Stimulated activated CD8-positive, alpha-beta memory T cell treated with anti-CD3 and anti-CD28 coated beads, Interleukin-2, amount 100 ng/mL, for 48 hours (primary cell): ENCODE results near the gene TP63.
"Not testable (repeated sequence)": the region's sequence is repeated elsewhere in the genome, so short reads cannot be mapped to it uniquely, and the experiment has no call there.

ENCODE experiments used
- DNase-seq, 2 donors: peaks; one replicate each; pipeline ENCODE4 v3.0.0-alpha.2; 2020; ENCODE audit warnings: low read depth in 2 of 2

Gene TP63

GRCh38 chr3:189625572-189625971 lies 5.6 kb upstream of the TP63 start:
- no peak for DNase-seq

GRCh38 chr3:189626286-189626685 lies 4.9 kb upstream of the TP63 start:
- no peak for DNase-seq

DNA sequence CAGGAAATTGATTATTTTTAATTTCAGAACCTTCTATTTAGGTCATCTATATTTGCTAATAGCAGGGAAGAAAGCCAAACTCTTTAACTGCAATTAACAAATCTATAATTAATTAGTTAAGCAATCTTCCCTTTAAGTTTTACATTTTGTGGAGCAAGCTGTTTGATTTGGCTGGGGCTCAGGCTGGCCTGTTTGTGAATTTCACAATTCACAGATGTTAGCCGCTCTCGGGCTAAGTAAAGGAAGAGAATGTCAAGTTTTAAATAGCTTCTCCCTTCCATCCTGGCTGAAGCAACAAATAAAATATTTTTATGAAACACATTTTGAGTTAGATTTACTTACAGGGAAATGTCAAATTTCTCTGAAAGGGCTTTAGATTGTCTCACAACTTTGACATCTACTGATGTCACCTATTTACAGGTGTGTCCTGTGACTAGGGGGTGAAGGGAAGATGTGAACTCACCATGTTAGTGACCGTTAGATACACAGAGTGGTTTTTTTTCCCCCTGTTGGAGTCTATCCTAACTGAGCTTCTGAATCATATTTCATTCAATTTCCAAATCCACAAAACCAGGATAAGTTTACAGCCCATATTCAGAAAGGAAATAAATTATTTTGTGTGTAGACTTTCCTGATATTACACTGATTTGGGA lies 1.3 kb upstream of the TP63 start:
- DNase-seq = no peak

- no peak for DNase-seq
These were observed 319 bp upstream of the TP63 start for GRCh38 chr3:189630767-189631372.

- no peak for DNase-seq
These were observed 220 bp downstream of the TP63 start for GRCh38 chr3:189631409-189631808.

DNA sequence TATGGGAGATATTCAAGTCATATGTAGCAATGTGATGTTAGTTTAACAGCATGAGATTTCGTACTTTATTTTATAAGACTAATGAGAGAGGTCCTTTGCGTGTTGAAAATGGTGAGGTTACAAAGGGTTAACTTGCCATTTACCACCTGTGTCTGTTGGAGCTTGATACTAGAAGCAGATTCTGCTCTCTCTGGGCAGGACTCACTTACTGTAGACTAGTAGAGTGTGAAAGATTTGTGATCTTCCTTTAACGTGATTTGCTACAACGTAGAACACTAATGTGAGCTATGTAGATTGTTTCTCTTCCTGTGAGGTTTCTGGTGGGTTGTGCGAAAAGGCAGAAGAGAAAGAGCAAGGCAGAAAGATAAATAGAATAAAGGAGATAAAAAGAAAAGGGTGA lies 1.1 kb downstream of the TP63 start:
- DNase-seq = no peak

GRCh38 chr3:189635339-189635738 lies 4.2 kb downstream of the TP63 start:
- no peak for DNase-seq

- DNase-seq = no peak
These were observed 4.9 kb downstream of the TP63 start for GRCh38 chr3:189636048-189636447.

GRCh38 chr3:189637750-189638149 lies 6.6 kb downstream of the TP63 start:
- DNase-seq = no peak

DNA sequence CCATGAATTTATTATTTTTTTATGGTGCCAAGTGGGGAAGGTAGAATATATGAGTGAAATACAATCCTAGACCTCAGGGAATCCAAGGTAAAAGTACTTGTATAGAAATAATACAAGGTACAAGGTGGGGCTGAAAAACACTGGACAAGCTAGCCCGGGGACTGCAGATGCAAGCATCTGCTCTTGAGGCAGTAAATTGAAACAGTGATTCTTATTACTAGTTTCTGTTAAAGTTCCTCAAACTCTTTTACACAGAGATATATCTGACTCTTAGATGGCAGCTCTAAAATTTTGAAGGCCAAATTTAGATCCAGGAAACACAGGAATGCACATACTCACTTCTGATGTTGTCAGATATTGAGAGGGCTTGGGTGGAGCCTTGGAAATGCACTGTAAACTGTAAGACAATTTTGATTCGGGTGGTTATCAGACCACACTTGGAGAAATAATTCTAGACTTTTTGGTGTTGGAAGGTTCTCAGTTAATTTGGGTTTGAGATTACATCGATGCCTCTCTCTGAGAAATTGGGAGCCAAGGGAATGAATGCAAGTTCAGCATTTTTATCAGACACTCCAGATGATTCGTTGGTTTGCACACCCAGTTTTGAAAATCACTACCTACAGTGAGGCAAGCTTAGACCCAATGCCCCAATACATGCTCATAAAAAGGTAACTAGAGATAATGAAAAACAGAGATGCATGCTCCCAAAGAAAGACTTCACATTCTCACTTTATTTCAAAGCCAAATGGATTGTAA lies 7.3 kb downstream of the TP63 start:
- DNase-seq = no peak

- no peak for DNase-seq
These were observed 10.6 kb downstream of the TP63 start for GRCh38 chr3:189641776-189642175.

DNA sequence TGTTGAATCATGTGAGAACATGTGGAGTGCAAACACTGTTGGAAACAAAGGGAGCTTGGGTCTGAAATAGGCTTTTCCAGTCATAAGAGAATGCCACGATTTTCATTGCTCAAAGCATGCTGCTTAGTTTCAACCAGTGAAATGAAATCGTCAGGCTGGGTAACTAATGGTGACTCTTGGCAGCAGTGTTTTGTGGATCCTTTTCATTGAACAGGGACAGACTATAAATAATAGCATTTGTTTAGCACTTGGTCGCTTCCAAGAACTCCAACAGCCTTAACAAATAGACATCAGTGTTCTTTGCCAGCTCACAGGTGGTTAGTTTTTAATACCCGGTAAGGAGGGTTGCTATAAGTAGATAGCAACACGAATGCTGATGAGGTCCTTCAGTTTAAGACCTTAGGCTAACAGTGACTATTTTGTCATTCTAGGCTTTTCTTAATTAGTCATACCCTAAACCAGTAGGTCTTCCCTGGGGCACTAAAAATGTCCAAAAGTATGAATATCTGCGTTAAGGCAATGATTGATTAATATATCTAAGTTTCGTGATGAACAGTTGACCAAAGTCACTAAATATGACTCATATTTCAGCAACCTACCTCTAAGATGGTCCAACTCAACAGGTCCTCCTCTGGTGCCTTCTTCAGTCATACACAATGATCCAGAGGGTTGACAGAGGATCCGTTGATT lies 15.8 kb downstream of the TP63 start:
- no peak for DNase-seq

DNA sequence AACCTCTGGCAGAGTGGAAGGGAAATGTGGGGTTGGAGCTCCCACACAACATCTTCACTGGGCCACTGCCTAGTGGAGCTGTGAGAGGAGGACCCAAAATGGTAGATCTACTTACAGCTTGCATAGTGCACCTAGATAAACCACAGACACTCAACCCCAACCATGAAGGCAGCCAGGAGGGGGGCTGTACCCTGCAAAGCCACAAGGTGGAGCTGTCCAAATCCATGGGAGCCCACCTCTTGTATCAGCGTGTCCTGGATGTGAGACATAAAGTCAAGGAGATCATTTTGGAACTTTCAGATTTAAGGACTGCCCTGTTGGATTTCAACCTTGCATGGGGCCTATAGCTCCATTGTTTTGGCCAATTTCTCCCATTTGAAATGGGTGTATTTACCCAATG lies 20.9 kb downstream of the TP63 start:
- DNase-seq = no peak

DNA sequence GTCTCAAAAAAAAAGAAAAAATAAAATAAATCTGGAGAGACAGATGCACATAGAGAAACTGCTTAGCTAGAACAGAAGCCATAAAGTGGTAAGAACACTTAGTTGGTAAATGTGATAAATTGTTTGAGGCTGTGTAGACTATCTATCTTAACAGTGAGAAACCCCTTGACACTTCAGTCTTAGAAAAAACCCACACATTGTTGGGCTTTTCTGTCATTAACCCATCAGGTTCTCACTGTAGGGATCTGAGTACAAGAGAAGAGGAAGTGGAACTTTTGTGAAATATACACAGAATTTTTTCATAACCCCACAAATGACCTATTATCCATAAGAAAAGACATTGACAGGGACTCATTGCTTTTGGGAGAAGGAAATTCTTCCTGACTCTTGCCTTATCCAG lies 24.4 kb downstream of the TP63 start:
- DNase-seq = no peak

DNA sequence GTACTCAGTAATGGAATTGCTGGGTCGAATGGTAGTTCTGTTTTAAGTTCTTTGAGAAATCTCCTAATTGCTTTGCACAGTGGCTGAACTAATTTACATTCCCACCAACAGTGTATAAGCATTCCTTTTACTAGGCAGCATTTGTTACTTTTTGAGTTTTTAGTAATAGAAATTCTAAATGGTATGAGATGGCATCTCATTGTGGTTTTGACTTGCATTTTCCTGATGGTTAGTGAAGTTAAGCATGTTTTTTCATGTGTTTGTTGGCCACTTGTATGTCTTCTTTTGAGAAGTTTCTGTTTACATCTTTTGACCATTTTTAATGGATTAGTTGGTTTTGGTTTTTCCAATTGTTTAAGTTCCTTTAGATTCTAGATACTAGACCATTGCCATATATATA lies 28.4 kb downstream of the TP63 start:
- no peak for DNase-seq

DNA sequence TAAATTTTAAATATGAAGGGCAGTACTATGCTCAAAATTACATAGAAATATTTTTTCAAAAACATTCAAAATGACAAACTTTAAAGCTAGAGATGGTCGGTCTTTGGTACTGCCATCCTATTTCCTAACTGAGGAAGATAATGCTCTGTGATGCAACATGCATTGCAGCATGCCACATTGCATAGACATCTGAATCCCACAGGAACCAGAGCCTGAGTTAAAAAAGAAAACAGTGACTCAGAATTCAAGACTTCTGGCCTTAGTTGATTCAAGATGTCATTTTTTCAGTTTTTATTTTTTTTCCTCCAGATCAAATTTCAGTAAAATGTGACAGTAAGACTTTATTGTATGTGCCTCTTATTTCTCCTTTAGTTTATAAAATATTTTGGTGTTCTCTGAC lies 33.1 kb downstream of the TP63 start:
- no peak for DNase-seq

DNA sequence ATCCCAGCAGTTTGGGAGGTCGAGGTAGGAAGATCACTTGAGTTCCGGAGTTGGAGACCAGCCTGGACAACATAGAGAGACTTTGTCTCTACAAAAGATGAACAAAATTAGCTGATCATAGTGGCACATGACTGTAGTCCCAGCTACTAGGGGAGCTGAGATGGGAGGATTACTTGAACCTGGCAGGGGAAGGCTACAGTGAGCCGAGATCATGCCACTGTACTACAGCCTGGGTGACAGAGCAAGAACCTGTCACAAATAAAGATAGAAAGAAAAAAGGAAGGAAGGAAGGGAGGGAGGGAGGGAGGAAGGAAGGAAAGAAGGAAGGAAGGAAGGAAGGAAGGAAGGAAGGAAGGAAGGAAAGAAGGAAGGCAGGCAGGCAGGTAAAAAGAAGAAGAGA lies 41.2 kb downstream of the TP63 start:
- not testable (repeated sequence) for DNase-seq

DNA sequence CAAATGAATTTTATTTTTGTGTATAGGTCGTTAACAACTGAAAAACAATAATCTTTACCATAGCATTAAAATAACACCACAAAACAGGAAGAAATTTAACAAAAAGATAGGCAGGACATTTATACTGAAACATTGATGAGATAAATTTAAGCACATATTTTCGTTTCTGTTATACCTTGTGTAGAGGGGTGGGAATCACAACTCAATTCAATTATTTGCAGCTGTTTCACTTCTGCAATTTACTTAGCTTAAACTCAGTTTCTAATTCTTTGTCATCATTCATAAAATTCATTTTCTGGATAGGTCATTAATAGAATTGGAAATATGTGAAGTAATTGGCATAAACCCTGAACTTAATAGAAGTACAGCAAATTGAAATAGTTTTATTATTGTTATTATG lies 42.3 kb downstream of the TP63 start:
- no peak for DNase-seq

- DNase-seq = no peak
These were observed 43.2 kb downstream of the TP63 start for GRCh38 chr3:189674249-189674913.

DNA sequence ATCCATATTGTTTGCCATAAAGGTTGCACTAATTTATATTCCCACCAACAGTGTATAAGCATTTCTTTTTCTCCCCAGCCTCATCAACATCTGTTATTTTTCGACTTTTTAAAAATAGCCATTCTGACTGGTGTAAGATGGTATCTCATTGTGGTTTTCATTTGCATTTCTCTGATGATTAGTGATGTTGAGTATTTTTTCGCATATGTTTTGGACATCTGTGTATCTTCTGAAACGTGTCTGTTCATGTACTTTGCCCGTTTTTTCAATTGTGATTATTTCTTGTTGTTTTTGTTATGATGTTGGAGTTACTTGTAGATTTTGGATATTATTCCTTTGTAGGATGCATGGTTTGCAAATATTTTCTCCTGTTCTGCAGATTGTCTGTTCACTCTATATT lies 46.5 kb downstream of the TP63 start:
- no peak for DNase-seq

- DNase-seq = no peak
These were observed 49.5 kb downstream of the TP63 start for GRCh38 chr3:189680723-189681122.
